Measurements from ENCODE around the gene LRFN5.
"Not testable (repeated sequence)": the region's sequence is repeated elsewhere in the genome, so short reads cannot be mapped to it uniquely, and the experiment has no call there.

The LRFN5 gene

GRCh38 chr14:41636492-41637392, 30.1 kb downstream of the LRFN5 start:
- no peak for DNase-seq

GRCh38 chr14:41641690-41642089, 35.0 kb downstream of the LRFN5 start:
- DNase-seq: no peak

- no peak for DNase-seq
Observed at GRCh38 chr14:41642367-41642766, 35.7 kb downstream of the LRFN5 start.

GRCh38 chr14:41642789-41643188, 36.1 kb downstream of the LRFN5 start:
- DNase-seq: no peak

- no peak for DNase-seq
Observed at GRCh38 chr14:41644606-41645005, 37.9 kb downstream of the LRFN5 start.

GRCh38 chr14:41650802-41651201, 44.1 kb downstream of the LRFN5 start:
- no peak for DNase-seq

- no peak for DNase-seq
Observed at GRCh38 chr14:41654196-41654595, 47.5 kb downstream of the LRFN5 start.

GRCh38 chr14:41662780-41663472, 56.2 kb downstream of the LRFN5 start:
- DNase-seq: no peak

- DNase-seq: no peak
Observed at GRCh38 chr14:41663473-41663850, 56.8 kb downstream of the LRFN5 start.

GRCh38 chr14:41666301-41666700, 59.6 kb downstream of the LRFN5 start:
- DNase-seq: no peak

GRCh38 chr14:41668356-41668755, 61.7 kb downstream of the LRFN5 start:
- DNase-seq: no peak

GRCh38 chr14:41673601-41674000, 66.9 kb downstream of the LRFN5 start:
- DNase-seq: not testable (repeated sequence)

- DNase-seq: not testable (repeated sequence)
Observed at GRCh38 chr14:41674511-41674971, 67.9 kb downstream of the LRFN5 start.

GRCh38 chr14:41699486-41699885, 92.8 kb downstream of the LRFN5 start:
- DNase-seq: no peak

- DNase-seq: no peak
Observed at GRCh38 chr14:41718477-41719166, 111.9 kb downstream of the LRFN5 start.

GRCh38 chr14:41739203-41739602, 132.5 kb downstream of the LRFN5 start:
- no peak for DNase-seq

- DNase-seq: no peak
Observed at GRCh38 chr14:41743140-41743539, 136.5 kb downstream of the LRFN5 start.

- DNase-seq: peak; percentile 13
Observed at GRCh38 chr14:41749429-41749828, 142.8 kb downstream of the LRFN5 start.

GRCh38 chr14:41750575-41750974, 143.9 kb downstream of the LRFN5 start:
- DNase-seq: not testable (repeated sequence)

- DNase-seq: no peak
Observed at GRCh38 chr14:41758011-41758665, 151.5 kb downstream of the LRFN5 start.

- no peak for DNase-seq
Observed at GRCh38 chr14:41761204-41761603, 154.5 kb downstream of the LRFN5 start.

GRCh38 chr14:41766772-41767171, 160.1 kb downstream of the LRFN5 start:
- no peak for DNase-seq
